HG03064 (cell line): ENCODE results near the gene ITGA7.

ENCODE experiments used
- ATAC-seq: cut with Tn5 transposase; IDR thresholded peaks from one replicate; pipeline ENCODE4 v1.9.1; 2021; ENCODE audit warnings: low read depth; ENCODE audit not compliant: unreplicated experiment

ITGA7 gene

GRCh38 chr12:55683676-55684075 is 24.0 kb downstream of the ITGA7 start:
- no peak for ATAC-seq

GRCh38 chr12:55682087-55682796 is 25.5 kb downstream of the ITGA7 start:
- no peak for ATAC-seq

- no peak for ATAC-seq
Measured at GRCh38 chr12:55681142-55682077, 26.3 kb downstream of the ITGA7 start.

- no peak for ATAC-seq
Measured at GRCh38 chr12:55679691-55680090, 28.0 kb downstream of the ITGA7 start.

- no peak for ATAC-seq
Measured at GRCh38 chr12:55676707-55677106, 31.0 kb downstream of the ITGA7 start.

- ATAC-seq = no peak
Measured at GRCh38 chr12:55675666-55676065, 32.0 kb downstream of the ITGA7 start.

- ATAC-seq = peak; percentile 98
Measured at GRCh38 chr12:55673638-55674037, 34.1 kb downstream of the ITGA7 start.

GRCh38 chr12:55671746-55672145 is 36.0 kb downstream of the ITGA7 start:
- no peak for ATAC-seq

GRCh38 chr12:55670276-55670675 is 37.4 kb downstream of the ITGA7 start:
- ATAC-seq = no peak

- no peak for ATAC-seq
Measured at GRCh38 chr12:55666508-55666907, 41.2 kb downstream of the ITGA7 start.

GRCh38 chr12:55664826-55665225 is 42.9 kb downstream of the ITGA7 start:
- ATAC-seq = no peak

GRCh38 chr12:55663391-55663790 is 44.3 kb downstream of the ITGA7 start:
- no peak for ATAC-seq

GRCh38 chr12:55659486-55660385 is 48.0 kb downstream of the ITGA7 start:
- ATAC-seq = no peak

GRCh38 chr12:55658635-55659391 is 48.9 kb downstream of the ITGA7 start:
- ATAC-seq = no peak

GRCh38 chr12:55658212-55658611 is 49.5 kb downstream of the ITGA7 start:
- no peak for ATAC-seq

- ATAC-seq = no peak
Measured at GRCh38 chr12:55657212-55657611, 50.5 kb downstream of the ITGA7 start.

GRCh38 chr12:55654511-55655214 is 53.0 kb downstream of the ITGA7 start:
- ATAC-seq = no peak

GRCh38 chr12:55653031-55653430 is 54.7 kb downstream of the ITGA7 start:
- ATAC-seq = no peak

GRCh38 chr12:55652352-55652751 is 55.4 kb downstream of the ITGA7 start:
- no peak for ATAC-seq
